Measurements from ENCODE around the gene TMA16.

GRCh38 chr4:163550869-163551267 lies 56.4 kb downstream of the TMA16 start:
- TF ChIP-seq CTCF (IDR thresholded peaks at IDR 0.05) (no peak), EZH2 (IDR thresholded peaks at IDR 0.05; ENCODE audit: borderline replicate concordance, insufficient read depth, low read depth, low read length, poor library complexity, severe bottlenecking) (no peak)
